Left lung (tissue), 10 donors: ENCODE data around the gene YPEL5. TPM values are rescaled to one million over a fixed set of nuclear protein-coding genes. Genes with fewer than 3 reads are reported as not detected.
A peak's percentile ranks its signal among the peaks of the same experiment; 100 is the strongest.

Source experiments
- ATAC-seq: fragments of 200-7000 bp; cut with Tn5 transposase; one replicate; pipeline ENCODE4 v1.9.1; 2020; ENCODE audit warnings: moderate library complexity
- DNase-seq, 4 donors: peaks; one replicate each; pipeline ENCODE4 v3.0.0-alpha.2; 2013 to 2020
- H3K27ac ChIP-seq, 2 donors: fragments of 200-600 bp; sonication (generic) in 1 of 2; one replicate each; pipeline versions ENCODE4 v1.5.0 to v1.8.0; 2020 to 2021
- H3K27me3 ChIP-seq, 2 donors: fragments of 200-600 bp; sonication (generic) in 1 of 2; one replicate each; pipeline versions ENCODE4 v1.5.0 to v1.8.0; 2020 to 2021
- H3K36me3 ChIP-seq, 2 donors: fragments of 200-600 bp; sonication (generic) in 1 of 2; one replicate each; pipeline versions ENCODE4 v1.5.0 to v1.8.0; 2020 to 2021
- H3K4me1 ChIP-seq, 2 donors: fragments of 200-600 bp; one replicate each; pipeline ENCODE4 v1.8.0; 2021
- H3K4me3 ChIP-seq, 2 donors: fragments of 200-600 bp; sonication (generic) in 1 of 2; one replicate each; pipeline versions ENCODE4 v1.5.0 to v1.8.0; 2020 to 2021; ENCODE audit warnings: mild to moderate bottlenecking in 1 of 2
- H3K9me3 ChIP-seq, 2 donors: fragments of 200-600 bp; sonication (generic) in 1 of 2; one replicate each; pipeline versions ENCODE4 v1.5.0 to v1.8.0; 2020 to 2021
- intact Hi-C, 2 donors: fragments of 100-400 bp; cut with DNase I; formaldehyde crosslinking; loops; one replicate each; pipeline versions ENCODE4 v1.11.2 to v1.14.2; 2022
- polyA plus RNA-seq, 6 donors: library from polyadenylated mRNA; unstranded; fragments of 120-200 nt; gene quantifications; one replicate each; pipeline ENCODE4 v1.2.1, GENCODE V29; 2013; ENCODE audit not compliant: insufficient read length in 6 of 6
- total RNA-seq, 2 donors: library from RNA; stranded (reverse); fragmentation: NEBNext Ultra II Directional; extraction: Animal tissue kit (Norgen Biotek cat#: 25700); gene quantifications; one replicate each; pipeline ENCODE4 v1.2.1, GENCODE V29; 2021
- TF ChIP-seq, protein P1 (sequence below), 2 donors: fragments of 200-600 bp; sonication (generic) in 1 of 2; IDR thresholded peaks; one replicate each; pipeline versions ENCODE4 v1.5.0 to v1.8.0; 2021; ENCODE audit warnings: antibody characterized with exemption in 2 of 2
- donor health status: DM: no; HTN: yes; CAD: no.
- donor health status: DM: no; HTN: no; CAD: no.

The YPEL5 gene
- total and polyA plus RNA-seq, 8 donors, result 58.5 to 118 (median 95.3) TPM

DNA sequence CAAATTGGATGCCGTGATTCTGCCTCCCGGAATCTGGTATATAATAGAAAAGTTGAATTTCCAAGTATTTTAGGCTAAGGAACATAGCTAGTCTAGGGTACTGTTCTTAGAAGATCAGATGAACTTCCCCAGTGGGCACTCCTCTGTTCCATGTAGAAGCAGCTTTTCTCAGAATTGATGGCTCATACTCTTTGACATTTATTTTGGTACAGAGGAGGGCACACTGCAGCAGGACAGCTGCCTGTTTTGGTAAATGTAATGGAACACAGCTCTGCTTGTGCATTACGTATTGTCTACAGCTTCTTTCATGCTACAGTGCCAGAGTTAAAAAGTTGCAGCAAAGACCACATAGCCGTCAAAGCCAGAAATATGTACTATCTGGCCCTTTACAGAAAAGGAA lies 10.8 kb downstream of the YPEL5 start:
- TF ChIP-seq, protein P1, sequence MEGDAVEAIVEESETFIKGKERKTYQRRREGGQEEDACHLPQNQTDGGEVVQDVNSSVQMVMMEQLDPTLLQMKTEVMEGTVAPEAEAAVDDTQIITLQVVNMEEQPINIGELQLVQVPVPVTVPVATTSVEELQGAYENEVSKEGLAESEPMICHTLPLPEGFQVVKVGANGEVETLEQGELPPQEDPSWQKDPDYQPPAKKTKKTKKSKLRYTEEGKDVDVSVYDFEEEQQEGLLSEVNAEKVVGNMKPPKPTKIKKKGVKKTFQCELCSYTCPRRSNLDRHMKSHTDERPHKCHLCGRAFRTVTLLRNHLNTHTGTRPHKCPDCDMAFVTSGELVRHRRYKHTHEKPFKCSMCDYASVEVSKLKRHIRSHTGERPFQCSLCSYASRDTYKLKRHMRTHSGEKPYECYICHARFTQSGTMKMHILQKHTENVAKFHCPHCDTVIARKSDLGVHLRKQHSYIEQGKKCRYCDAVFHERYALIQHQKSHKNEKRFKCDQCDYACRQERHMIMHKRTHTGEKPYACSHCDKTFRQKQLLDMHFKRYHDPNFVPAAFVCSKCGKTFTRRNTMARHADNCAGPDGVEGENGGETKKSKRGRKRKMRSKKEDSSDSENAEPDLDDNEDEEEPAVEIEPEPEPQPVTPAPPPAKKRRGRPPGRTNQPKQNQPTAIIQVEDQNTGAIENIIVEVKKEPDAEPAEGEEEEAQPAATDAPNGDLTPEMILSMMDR (IDR thresholded peaks at IDR 0.05), result no peak
- no peak overlapping the region for H3K27ac ChIP-seq
- H3K27me3 ChIP-seq, result no peaks in the 10 kb centered on the region
- intact Hi-C loops, result no loop called here
- peaks cover 0 to 21% of the 10 kb centered on the region in 2 donors for H3K4me1 ChIP-seq
- ATAC-seq, result no peak
- DNase-seq, result no peak
- no peak overlapping the region for H3K4me3 ChIP-seq
- no peaks in the 10 kb centered on the region for H3K9me3 ChIP-seq
- H3K36me3 ChIP-seq, result peaks cover 0 to 47% of the 10 kb centered on the region in 2 donors

DNA sequence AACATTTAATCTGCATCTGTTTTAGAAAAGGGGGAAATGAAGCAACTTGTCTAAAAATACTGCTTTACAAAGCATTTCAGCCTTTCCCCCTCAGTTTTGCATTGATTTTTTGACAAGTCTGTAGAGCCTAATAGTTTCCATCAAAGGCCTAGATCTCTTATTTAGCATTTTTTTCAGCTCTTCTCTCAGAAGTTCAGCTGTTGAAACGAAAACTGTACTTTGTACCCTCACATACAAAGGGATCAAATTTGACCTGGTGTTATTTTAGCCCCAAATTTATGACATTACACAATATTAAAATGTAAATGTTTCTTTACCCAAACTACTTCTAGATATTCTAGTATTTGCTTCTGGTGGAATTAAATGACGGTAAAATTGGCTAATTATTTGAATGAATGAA lies 13.0 kb downstream of the YPEL5 start:
- no peaks in the 10 kb centered on the region for H3K9me3 ChIP-seq
- peaks cover 0 to 40% of the 10 kb centered on the region in 2 donors for H3K36me3 ChIP-seq
- TF ChIP-seq, protein P1 (IDR thresholded peaks at IDR 0.05), result no peak
- no peak for ATAC-seq
- DNase-seq, result no peak
- intact Hi-C loops, result no loop called here
- no peak overlapping the region for H3K4me3 ChIP-seq
- peaks cover 0 to 8% of the 10 kb centered on the region in 2 donors for H3K4me1 ChIP-seq
- H3K27ac ChIP-seq, result no peak overlapping the region
- H3K27me3 ChIP-seq, result no peaks in the 10 kb centered on the region

DNA sequence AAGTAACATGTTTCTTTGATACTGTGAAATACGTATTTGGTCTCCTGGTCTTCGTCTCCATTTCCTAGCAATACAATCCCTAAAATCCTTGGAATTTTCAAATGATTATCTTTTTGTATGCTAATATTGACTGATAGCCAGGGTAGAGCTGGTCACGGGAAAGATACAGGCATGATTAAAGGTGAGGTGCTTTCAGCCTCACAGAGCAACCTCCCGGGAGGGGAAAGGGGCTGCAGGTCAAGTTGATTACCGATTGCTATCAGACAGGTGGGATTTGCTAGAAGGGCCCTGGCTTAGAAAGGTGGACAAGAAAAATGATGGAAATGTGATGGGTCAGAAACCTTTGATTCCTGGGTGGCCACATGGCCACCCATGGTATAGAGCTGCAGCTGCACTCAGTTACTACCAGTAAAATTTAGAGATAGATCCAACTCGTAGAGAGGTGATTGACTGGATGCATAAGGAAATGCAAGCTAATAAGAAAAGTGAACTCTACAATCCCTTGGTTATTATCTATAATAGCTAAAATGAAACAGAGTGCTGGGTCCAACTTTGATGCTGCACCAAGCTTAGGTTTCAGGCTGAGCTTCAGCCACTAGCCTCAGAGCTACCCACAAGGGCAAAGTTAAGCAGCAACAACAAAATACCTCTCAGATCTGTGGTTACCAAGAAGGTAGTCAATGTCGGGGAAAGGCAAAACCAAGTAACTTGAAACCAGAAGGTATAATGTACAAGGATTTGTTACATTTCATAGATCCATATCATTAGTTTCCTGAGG lies 15.3 kb downstream of the YPEL5 start:
- ATAC-seq, result no peak
- peaks cover 0 to 33% of the 10 kb centered on the region in 2 donors for H3K36me3 ChIP-seq
- no peak for DNase-seq
- TF ChIP-seq, protein P1 (IDR thresholded peaks at IDR 0.05), result no peak
- intact Hi-C loops, result no loop called here
- H3K9me3 ChIP-seq, result no peaks in the 10 kb centered on the region
- H3K27ac ChIP-seq, result no peak overlapping the region
- no peaks in the 10 kb centered on the region for H3K27me3 ChIP-seq
- H3K4me1 ChIP-seq, result peaks cover 0 to 9% of the 10 kb centered on the region in 2 donors
- H3K4me3 ChIP-seq, result no peak overlapping the region

DNA sequence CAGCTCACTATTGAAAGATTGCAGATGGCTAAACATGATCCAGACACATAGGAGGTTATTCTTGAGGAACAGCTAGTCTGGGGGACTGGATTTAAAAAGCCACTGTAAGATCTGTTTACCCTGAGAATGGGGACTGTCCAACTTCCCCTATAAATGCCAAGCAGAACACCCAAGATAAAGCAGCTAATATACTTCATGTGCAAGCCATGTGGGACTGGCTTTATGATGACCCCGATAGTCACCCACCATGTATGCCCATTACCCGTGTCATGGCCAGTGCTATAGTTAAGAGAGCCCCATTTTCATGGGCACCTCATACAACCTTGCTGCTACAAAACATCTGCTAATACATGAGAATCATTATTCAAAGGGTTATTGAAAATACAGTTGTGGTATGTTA lies 16.0 kb downstream of the YPEL5 start:
- intact Hi-C loops, result no loop called here
- peaks cover 0 to 26% of the 10 kb centered on the region in 2 donors for H3K36me3 ChIP-seq
- TF ChIP-seq, protein P1 (IDR thresholded peaks at IDR 0.05), result no peak
- H3K9me3 ChIP-seq, result no peaks in the 10 kb centered on the region
- no peaks in the 10 kb centered on the region for H3K27me3 ChIP-seq
- ATAC-seq (no peak), DNase-seq (no peak)
- H3K27ac ChIP-seq, result no peak overlapping the region
- peaks cover 0 to 9% of the 10 kb centered on the region in 2 donors for H3K4me1 ChIP-seq
- H3K4me3 ChIP-seq, result no peak overlapping the region

DNA sequence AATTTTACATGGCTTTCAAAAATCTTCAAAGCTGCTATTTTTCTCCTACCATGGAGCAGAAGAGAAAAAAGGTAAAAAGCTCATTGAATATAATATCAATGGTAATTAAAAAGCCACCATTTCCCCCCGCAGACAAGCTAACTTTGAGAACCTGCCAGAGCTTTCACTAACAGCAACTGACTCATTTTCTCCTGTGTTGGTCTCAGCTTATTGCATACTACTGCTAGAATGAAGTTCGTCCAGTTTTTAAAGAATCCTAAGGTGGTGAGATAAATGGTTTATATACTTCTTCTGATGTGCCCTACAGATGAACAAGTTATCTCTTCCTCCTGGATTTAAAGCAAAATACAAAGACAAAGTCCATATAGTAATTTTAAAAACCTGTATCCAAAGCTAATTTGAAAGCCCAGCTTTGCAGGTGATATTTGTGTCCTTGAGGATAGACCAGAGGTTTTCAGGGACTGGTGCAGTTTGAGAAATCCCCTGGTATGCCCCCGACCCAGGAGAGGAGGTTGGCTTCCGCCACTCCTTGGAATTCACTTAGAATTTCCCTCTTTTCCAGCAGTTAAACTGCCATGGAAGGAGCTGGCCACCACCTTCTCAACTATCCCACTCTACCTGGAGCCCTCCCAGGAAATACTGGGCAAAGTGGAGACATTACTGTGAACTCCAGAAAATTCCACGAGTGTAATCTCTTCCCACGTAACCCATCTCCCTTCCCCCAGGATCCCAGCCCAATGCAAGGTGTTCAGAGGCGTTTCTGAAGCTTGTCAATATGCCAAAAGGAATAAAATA lies 17.5 kb downstream of the YPEL5 start:
- H3K27ac ChIP-seq, result no peak overlapping the region
- DNase-seq (no peak), ATAC-seq (peak; percentile 6)
- intact Hi-C loops, result no loop called here
- peaks cover 0 to 9% of the 10 kb centered on the region in 2 donors for H3K4me1 ChIP-seq
- H3K27me3 ChIP-seq, result no peaks in the 10 kb centered on the region
- H3K9me3 ChIP-seq, result no peaks in the 10 kb centered on the region
- TF ChIP-seq, protein P1 (IDR thresholded peaks at IDR 0.05), result no peak
- peaks cover 0 to 11% of the 10 kb centered on the region in 2 donors for H3K36me3 ChIP-seq
- H3K4me3 ChIP-seq, result no peak overlapping the region
